ENCODE measurements around the gene PTCHD1.

Gene PTCHD1

GRCh38 chrX:23356189-23356588 lies 21.5 kb downstream of the PTCHD1 start:
- no peak for DNase-seq (ENCODE audit: low spot score)

DNA sequence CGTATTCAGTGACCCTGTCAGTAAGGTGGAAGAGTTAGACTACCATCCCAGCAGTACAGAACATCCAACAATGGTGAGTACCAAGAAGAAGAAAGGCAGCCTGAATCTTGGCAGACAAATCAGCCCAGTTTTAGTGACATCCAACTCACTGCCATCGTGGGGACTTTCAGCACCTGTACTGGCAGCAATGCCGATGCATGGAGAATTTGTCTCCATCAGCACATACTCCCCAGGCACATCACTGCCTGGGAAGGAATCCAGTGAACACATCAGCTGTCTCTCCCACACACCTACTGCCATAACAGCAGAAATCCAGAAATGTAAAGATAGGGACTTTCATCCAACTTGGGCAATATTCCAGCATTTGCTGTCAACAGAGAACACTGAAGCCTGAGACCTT lies 29.8 kb downstream of the PTCHD1 start:
- DNase-seq (ENCODE audit: low spot score) = no peak

GRCh38 chrX:23365541-23365940 lies 30.9 kb downstream of the PTCHD1 start:
- peak; percentile 69 for DNase-seq (ENCODE audit: low spot score)

DNA sequence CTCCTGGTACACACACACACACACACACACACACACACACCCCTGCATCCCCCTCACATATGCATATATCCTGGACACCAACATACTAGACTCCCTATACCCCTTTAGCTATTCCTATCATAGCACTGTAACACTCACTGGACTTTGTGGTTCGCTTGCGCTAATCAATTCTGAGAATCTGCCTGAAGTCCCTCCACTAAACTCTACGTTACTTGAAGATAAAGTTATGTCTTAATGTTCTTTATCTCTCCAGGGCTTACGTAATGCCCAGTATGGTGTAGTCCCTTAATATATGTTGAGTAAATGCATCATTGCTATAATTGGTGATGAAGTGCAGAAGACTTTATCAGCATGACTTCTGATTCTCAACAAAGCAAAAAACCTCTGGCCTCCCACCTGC lies 32.3 kb downstream of the PTCHD1 start:
- no peak for DNase-seq (ENCODE audit: low spot score)

DNA sequence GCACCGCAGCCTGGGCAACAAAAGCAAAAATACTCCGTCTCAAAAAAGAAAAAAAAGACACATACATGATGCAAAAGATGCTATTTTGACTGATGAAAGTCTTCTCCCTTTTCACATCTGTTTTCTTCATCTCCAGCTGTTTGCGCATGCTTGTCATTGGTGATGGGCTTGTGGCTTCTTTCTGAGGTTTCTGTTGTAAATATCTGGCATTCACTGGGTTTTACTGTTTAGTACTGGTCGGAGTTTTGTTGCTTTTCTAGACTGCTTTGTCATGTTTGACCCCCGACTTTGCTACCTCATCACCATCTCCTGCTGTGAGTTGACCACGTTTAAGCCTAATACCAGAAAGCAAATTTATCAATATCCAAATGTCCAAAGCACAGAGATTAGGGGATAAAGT lies 34.4 kb downstream of the PTCHD1 start:
- no peak for DNase-seq (ENCODE audit: low spot score)

- DNase-seq (ENCODE audit: low spot score) = peak; percentile 76
Observed at GRCh38 chrX:23372220-23372902, 37.7 kb downstream of the PTCHD1 start.

DNA sequence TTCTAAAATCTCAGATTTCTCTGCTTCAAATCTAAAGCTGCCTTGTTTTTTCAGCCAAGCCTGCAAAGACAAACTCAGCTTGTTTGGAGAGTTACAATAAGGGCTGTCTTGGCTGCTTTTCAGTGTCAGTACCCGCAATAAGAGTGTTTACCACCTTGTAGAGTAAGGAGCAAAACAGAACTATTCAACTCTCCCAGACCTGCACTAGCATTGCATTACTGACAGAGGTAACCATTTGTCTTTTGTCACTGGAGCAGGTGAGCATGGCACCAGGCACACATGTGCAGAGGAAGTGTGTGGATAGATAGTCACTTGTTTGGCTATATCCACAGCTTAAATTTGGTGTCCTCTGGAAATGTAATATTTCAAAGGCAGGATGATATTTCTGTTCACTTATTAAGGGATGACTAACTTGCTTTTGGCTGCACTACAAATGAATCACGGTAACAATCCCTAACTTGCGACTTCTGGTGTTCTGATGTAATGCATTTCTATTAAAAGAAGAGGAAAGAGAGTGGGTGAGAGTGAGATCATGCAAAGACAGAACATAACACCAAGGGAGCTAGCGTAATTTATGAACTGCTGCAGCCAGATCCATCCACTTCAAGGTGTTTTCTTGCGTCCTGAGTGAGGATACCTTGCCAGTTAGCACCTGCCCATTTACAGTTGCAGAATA lies 38.6 kb downstream of the PTCHD1 start:
- DNase-seq (ENCODE audit: low spot score) = peak; percentile 56

DNA sequence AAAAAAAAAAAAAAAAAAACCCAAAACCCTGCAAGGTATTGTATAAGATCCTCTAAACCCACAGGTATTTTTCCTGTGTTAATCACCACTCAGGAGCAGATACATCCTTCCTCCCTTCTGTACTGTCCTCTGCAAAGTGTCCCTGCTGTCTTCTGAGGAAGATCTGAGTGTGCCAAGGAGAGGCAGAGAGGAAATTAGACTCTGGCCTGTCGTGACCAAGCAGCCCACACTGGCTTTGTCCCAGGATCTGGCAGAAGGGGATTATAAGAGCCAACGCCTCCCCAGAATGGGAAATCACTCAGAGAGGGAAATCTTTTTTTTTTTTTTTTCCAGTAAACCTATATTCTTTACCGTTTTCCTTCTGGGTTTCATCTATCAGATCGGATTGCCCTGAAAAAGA lies 39.6 kb downstream of the PTCHD1 start:
- peak; percentile 86 for DNase-seq (ENCODE audit: low spot score)

DNA sequence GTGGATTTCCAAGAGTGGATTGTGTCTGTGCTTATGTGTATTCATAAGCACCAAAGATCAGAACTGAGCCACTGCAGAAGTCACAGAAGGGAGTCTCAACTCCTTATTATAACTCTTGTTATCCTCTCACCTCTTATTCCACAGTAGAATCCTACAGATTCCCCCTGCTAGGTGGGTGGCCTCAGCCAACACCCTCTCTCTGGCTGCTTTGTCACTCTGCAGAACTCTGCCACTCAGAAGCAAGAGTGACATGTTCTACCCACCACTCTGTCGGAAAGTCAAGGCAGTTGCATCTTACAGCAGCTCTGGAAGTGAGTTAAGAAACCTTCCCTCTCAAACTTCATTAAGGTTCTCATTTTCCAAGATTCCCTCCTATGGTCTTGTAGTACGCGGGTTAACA lies 41.9 kb downstream of the PTCHD1 start:
- DNase-seq (ENCODE audit: low spot score) = no peak

DNA sequence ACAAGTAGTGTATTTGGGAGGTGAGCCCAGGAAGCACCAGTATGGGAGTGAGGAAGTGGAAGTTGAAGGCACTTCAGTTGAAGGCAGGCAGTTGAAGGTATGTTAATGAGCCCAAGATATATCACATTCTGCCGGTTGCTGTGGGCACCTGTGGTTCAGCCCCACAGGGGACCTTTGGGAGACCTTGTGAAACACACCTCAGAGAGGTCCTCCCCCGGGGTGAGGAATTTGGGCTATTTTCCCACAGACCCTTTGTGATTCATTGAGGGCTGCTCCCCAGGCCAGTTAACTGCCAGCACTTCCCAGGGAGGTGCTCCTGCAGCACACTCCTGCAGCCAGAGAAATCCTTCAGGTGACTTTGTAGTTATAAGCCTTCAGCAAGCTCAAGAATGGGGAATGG lies 45.9 kb downstream of the PTCHD1 start:
- DNase-seq (ENCODE audit: low spot score) = no peak

DNA sequence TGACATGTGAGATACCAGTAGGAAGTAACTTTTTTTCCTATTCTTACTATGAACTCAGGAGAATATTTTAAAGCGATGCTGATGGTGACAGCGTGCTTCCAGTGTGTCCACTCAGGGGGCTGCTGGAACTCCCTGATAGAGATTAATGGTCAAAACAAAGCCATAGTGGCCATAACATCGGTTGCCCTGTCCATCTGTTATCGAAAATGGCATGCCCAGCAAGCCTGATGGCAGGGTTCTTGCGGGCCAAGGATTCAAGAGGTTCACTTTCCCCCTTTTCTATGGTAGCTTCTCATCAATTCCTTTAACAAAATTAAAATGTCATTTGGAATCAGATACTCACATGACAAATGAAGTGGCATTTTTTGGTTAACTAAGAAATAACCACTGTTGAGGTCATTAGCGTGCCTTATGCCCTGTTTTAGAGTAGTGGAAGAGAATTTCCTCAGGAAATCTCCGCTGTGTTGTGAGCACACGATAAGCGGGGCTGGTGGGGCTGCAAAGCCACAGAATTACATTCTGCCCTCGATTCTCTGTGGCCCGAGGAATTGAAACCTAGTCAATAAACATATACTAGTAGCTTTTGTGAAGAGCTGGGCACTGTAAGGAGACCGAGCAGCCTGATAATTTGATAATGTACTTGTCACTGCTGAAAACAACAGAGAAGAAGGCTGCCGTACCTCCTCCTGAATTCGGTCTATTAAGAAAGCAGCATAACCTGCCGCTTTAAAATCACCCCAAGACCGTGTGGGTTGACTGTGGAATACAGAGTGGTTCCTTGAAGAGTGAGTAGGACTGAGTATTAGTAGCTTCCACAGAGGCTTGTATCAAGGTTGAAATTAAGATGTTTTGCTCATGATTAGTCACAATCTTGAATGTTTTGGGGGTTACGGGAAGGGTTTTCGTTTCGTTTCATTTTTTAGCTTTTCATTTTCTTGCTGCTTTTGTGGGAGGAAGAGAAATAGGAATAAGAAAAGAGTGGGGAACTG lies 46.7 kb downstream of the PTCHD1 start:
- no peak for DNase-seq (ENCODE audit: low spot score)

- DNase-seq (ENCODE audit: low spot score) = no peak
Observed at GRCh38 chrX:23382572-23382971, 47.9 kb downstream of the PTCHD1 start.

DNA sequence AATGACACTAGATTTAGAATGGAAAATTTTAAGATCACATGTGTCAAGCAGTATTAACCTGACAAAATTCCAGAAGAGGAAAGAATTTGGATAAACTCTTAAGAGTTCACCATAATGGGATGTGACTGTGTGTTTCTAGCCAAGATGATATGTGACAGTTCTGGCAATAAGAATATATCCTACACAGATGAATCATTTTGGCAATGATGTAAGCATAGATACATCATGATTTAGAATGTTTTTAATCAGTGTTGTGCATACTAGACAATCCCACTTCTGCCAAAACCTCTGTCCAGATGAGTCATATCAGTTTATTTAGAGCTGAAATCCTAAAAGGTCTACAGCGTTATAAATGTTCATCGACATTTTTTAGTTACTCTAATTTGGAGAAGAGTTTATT lies 48.8 kb downstream of the PTCHD1 start:
- DNase-seq (ENCODE audit: low spot score) = no peak

- DNase-seq (ENCODE audit: low spot score) = no peak
Observed at GRCh38 chrX:23385242-23385641, 50.6 kb downstream of the PTCHD1 start.

GRCh38 chrX:23386260-23386659 lies 51.6 kb downstream of the PTCHD1 start:
- DNase-seq (ENCODE audit: low spot score) = no peak

DNA sequence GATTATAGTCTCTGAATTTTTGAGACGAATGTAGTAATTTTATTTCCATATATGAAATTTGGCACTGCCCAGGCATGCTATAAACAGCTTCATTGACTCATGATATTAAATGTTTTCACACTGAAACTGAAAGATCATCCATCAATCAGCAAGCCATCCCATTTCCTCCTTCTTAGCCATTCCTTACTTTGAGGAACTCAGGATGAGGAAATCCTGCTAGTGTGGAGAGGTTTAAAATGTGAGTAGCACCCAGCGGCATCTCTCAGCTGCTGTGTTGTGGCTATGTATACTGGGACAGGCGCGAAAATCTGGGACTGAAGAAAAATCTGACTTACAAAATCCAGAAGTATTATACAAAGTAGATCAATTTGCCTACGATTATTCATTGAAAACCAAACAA lies 52.1 kb downstream of the PTCHD1 start:
- DNase-seq (ENCODE audit: low spot score) = no peak

- DNase-seq (ENCODE audit: low spot score) = no peak
Observed at GRCh38 chrX:23387550-23388184, 53.0 kb downstream of the PTCHD1 start.

DNA sequence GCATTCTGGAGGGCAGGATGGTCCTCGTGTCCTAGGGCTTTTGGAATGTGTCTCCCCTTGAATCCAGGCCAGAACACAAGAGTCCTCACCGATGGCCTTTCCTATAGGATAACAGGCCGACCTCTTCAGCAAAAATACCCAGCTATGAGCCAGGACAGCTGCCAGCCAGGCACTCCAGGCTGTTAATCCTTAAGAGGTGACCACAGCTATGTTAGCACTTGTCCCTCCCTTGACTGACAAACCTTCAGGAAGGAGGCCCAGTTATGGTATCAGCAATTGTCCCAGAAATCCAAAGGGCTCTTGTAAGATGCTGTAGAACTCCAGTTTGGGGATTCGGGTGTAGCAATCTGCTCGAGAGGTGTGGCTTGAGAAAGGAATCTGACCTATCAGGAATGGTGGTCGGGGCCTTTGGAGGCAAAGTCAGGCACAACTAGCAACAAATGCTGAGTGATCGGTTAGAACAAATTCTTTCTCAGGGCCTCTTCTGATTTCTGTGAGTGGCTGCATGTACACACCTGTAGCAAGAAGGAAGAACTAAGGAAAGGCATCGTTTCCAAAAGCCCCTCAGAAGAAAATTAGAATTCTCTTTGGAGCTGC lies 54.6 kb downstream of the PTCHD1 start:
- no peak for DNase-seq (ENCODE audit: low spot score)

DNA sequence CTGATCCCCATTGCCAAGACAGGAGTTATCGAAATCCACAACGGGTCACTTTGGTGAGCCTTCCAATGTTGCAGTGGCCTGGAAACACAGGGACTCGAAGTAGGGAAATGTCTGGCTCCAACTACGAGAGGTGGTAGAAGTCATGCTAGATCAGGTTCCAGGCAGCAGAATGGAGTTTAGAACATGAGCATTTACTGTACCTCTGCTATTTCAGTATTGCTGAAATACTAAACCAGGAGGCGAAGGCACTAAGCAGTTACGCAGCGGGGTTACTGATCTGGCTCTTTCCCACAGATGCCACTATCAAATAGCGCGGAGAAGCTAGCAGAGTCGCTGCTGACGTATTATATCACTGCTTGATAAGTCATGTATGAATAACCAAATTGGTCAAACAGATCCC lies 56.3 kb downstream of the PTCHD1 start:
- DNase-seq (ENCODE audit: low spot score) = peak; percentile 38

DNA sequence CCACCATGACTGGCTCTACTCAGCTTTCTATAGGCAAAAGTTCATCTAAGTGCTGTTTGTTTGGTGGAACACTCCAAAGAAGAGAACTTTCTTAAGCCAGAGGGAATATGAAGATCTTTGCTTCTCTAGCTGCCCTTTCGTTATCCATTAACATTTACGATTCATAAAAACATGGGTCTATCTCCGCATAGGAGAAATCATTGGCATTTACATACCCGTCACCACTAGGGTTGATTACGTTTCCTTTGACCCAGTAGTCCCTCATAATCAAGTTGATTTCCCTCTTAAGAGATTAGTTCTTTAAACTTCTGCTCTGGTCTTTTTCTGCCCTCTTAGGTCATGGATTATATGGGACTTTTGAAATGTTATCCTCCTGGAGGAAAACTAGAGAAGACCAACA lies 57.5 kb downstream of the PTCHD1 start:
- DNase-seq (ENCODE audit: low spot score) = no peak

- no peak for DNase-seq (ENCODE audit: low spot score)
Observed at GRCh38 chrX:23394421-23394820, 59.8 kb downstream of the PTCHD1 start.

DNA sequence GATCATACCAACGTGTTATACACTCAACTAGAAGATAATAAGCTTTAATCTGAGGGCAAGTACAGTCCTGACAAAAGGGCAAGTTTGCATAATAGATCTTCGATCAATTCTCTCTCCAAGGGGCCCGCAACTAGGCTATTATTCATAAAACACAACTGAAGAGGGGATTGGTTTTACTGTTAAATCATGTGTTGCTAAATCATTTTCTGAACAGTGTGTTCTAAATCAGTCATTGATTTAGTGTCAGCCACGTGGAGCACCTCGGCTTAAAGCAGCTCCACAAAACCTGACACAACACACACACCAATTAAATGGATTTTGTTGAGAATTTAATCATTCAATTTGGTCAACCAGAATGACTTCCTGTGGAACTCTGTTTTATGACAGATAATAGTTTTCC lies 61.6 kb downstream of the PTCHD1 start:
- no peak for DNase-seq (ENCODE audit: low spot score)
